Gastroesophageal sphincter (tissue), 4 donors: ENCODE data around the gene OSGEP. TPM values are rescaled to one million over a fixed set of nuclear protein-coding genes. Genes with fewer than 3 reads are reported as not detected.
A peak's percentile ranks its signal among the peaks of the same experiment; 100 is the strongest.

Source experiments
- ATAC-seq: fragments of 150-250 bp; one replicate; pipeline ENCODE4 v1.9.1; 2016; ENCODE audit warnings: mild to moderate bottlenecking, moderate library complexity
- H3K27ac ChIP-seq, 4 donors: fragments of 200-600 bp; sonication (generic) in 3 of 4; 1 replicate in 3 of 4; 2 replicates in 1 of 4; pipeline ENCODE4 v1.5.1; 2016 to 2019
- H3K27me3 ChIP-seq: fragments of 200-600 bp; sonication (generic); one replicate; pipeline ENCODE4 v1.5.1; 2019
- H3K36me3 ChIP-seq, 2 donors: fragments of 200-600 bp; sonication (generic); one replicate each; pipeline ENCODE4 v1.5.1; 2019; ENCODE audit warnings: control low read depth in 1 of 2
- H3K4me1 ChIP-seq, 3 donors: fragments of 200-600 bp; sonication (generic); 1 replicate in 2 of 3; 2 replicates in 1 of 3; pipeline ENCODE4 v1.5.1; 2016 to 2019; ENCODE audit warnings: control low read depth in 2 of 3
- H3K4me3 ChIP-seq, 2 donors: fragments of 200-600 bp; sonication (generic); one replicate each; pipeline ENCODE4 v1.5.1; 2019; ENCODE audit warnings: mild to moderate bottlenecking in 1 of 2, moderate library complexity in 1 of 2
- H3K9me3 ChIP-seq, 3 donors: fragments of 200-600 bp; sonication (generic); one replicate each; pipeline ENCODE4 v1.5.1; 2017 to 2019; ENCODE audit warnings: control low read depth in 2 of 3
- EP300 ChIP-seq: sonication (generic); formaldehyde crosslinking; IDR thresholded peaks from one replicate; pipeline ENCODE4 v1.6.1; 2017; ENCODE audit warnings: antibody characterized with exemption, mild to moderate bottlenecking
- POLR2A ChIP-seq, 2 donors: fragments of 450-650 bp; IDR thresholded peaks; one replicate each; pipeline ENCODE4 v1.6.1; 2017; ENCODE audit warnings: antibody characterized with exemption in 2 of 2, mild to moderate bottlenecking in 2 of 2, moderate library complexity in 1 of 2
- POLR2AphosphoS5 ChIP-seq: sonication (generic); formaldehyde crosslinking; IDR thresholded peaks from one replicate; pipeline ENCODE4 v1.6.1; 2017; ENCODE audit warnings: antibody characterized with exemption
- WGBS, 2 donors: methylation state at CpG; one replicate each; pipeline ENCODE4 v1.1.5; 2018; ENCODE audit warnings: low coverage in 1 of 2; 5-methylcytosine and 5-hydroxymethylcytosine counted together
- total RNA-seq, 4 donors: library from RNA; depleted of rRNA; stranded (reverse); fragments of >200 nt; gene quantifications; one replicate each; pipeline ENCODE4 v1.1.0, GENCODE V29; 2016
- TF ChIP-seq, protein P1 (sequence below), 4 experiments: fragments of 200-600 bp in 2 of 4; fragments of 450-650 bp in 2 of 4; sonication (generic) in 1 of 4; IDR thresholded peaks; one replicate each; pipeline ENCODE4 v1.5.1; 2017 to 2019; ENCODE audit warnings: antibody characterized with exemption in 4 of 4, mild to moderate bottlenecking in 2 of 4, moderate library complexity in 2 of 4

The OSGEP gene
- total RNA-seq, 4 donors from 2014 or later = 28.2 to 44.4 (median 34.4) TPM

DNA sequence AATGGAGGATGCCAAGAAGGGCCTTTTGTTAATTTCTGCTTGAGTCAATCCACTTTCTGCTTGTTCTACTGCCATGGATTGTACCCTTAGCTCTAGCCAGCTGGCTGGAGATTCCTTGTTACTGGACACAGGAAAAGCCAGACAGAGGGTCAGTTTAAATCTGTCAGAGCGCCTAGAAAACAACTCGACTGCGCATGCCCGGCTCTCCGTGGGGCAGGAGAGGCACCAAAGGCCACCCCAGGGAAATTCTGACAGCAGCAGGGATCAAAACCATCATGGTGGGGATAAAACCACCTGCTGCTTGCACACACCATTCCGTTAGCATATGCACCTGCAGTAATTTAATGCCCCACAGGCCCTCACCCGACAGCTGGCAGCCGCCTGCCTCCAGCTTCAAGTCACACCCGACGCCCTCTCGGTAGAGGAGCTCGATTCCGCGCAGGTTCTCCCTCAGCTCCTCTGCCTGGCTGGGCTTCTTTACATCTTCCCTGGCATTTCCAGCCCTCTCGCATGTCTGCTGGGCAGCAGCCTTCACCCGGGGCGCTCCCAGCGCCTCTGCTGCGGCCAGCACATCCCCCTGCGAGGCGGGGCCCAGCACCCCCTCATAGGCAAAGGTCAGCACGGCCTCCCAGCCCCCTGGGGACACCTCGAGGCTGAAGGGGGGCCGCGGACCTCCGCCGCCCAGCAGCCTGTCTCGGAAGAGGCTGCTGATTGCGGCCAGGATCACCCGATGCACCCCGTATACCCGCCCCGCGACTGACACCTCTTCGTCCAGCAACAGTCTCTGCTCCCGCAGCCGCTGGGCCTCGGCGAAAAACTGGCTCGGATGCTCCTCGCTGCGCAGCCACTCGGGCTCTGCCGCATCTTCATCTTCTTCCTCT, 19.7 kb downstream of the OSGEP start:
- H3K36me3 ChIP-seq = no peaks in the 10 kb centered on the region
- no peaks in the 10 kb centered on the region for H3K9me3 ChIP-seq
- peak overlapping the region in 3 of 4 donors; percentile 66 to 80 (median 78) for H3K27ac ChIP-seq
- H3K4me3 ChIP-seq = peak overlapping the region; percentile 7 to 49
- ATAC-seq = peak; percentile 73
- TF ChIP-seq POLR2A (IDR thresholded peaks at IDR 0.05) = no peak
- no peak for TF ChIP-seq EP300
- TF ChIP-seq POLR2AphosphoS5 = peak; percentile 59
- WGBS, 2 donors = 26 to 37% methylated on average over 15 to 17 of the region's 44 CpGs
- peaks cover 19% of the 10 kb centered on the region for H3K27me3 ChIP-seq
- peaks cover 0 to 29% (median 5%) of the 10 kb centered on the region in 3 donors for H3K4me1 ChIP-seq

DNA sequence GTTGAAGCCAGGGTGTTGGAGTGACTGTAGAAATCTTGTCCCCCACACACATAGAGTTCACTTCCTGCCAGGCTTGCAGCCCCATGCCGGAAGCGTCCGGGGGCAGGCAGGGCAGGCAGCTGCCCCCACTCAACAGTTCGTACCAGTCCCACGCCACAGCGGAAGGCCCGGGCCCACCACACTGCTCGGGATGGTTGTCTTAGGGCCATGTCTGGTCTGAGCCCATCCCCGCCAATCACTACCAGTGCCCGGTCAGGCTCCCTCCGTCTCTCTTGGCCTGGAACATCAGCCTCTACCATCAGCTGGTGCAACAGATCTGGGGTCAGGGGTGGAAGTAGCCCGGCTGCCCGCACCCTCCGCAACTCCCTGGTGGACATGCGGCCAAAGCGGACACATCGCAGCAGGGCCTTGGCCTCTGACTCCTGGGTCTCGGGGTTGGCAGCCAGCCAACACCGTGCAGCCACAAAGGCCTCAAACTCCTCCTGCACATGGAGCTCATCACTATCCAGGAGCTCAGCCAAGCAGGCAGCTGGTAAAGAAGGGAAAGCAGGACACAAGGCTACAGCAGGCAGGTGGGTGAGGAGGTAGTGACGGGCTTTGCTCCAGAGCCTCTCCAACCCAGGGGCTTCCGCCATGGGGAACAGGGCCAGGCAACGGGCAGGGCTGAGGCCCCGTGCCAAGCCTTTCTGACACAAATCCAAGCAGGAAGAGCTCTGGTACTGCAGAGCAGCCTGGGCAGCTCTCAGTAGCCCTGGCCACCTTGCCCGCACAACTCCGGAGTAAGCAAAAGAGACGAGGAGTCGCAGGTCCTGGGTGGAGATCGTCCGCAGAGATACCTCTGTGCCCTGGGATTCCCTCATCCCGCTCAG, 24.6 kb downstream of the OSGEP start:
- H3K4me1 ChIP-seq = peaks cover 0 to 20% (median 2%) of the 10 kb centered on the region in 3 donors
- ATAC-seq = no peak
- peaks cover under 1% of the 10 kb centered on the region for H3K27me3 ChIP-seq
- no peak overlapping the region for H3K27ac ChIP-seq
- no peaks in the 10 kb centered on the region for H3K9me3 ChIP-seq
- H3K36me3 ChIP-seq = no peaks in the 10 kb centered on the region
- TF ChIP-seq POLR2AphosphoS5 (no peak), EP300 (no peak), POLR2A (IDR thresholded peaks at IDR 0.05) (no peak)
- TF ChIP-seq, protein P1, sequence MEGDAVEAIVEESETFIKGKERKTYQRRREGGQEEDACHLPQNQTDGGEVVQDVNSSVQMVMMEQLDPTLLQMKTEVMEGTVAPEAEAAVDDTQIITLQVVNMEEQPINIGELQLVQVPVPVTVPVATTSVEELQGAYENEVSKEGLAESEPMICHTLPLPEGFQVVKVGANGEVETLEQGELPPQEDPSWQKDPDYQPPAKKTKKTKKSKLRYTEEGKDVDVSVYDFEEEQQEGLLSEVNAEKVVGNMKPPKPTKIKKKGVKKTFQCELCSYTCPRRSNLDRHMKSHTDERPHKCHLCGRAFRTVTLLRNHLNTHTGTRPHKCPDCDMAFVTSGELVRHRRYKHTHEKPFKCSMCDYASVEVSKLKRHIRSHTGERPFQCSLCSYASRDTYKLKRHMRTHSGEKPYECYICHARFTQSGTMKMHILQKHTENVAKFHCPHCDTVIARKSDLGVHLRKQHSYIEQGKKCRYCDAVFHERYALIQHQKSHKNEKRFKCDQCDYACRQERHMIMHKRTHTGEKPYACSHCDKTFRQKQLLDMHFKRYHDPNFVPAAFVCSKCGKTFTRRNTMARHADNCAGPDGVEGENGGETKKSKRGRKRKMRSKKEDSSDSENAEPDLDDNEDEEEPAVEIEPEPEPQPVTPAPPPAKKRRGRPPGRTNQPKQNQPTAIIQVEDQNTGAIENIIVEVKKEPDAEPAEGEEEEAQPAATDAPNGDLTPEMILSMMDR (IDR thresholded peaks at IDR 0.05) = no peak
- no peak overlapping the region for H3K4me3 ChIP-seq
- 80 to 83% methylated on average over 2 to 7 of the region's 30 CpGs for WGBS, 2 donors

DNA sequence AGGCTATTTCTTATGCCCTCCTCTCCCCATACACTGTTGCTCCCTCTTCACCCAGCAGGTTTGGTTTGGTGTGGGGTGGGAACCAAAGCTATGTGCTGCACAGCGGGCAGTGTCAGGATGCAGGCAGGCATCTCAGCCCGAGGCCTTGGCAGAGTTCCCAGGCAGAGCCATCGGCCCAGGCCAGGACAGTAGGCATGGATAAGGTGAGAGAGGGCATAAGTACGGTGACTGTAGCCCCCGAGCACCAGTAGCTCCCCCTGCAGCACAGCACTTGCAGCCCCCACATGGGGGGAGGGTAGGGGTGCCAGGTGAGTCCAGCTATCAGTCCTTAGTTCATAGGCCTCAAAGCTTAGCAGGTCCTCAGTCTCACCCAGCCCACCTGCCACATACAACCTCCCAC, 25.8 kb downstream of the OSGEP start:
- H3K27ac ChIP-seq = no peak overlapping the region
- H3K9me3 ChIP-seq = no peaks in the 10 kb centered on the region
- TF ChIP-seq EP300 (no peak), POLR2AphosphoS5 (no peak), POLR2A (IDR thresholded peaks at IDR 0.05) (no peak)
- TF ChIP-seq, protein P1 (IDR thresholded peaks at IDR 0.05) = no peak
- no peaks in the 10 kb centered on the region for H3K36me3 ChIP-seq
- no peak for ATAC-seq
- no peak overlapping the region for H3K4me3 ChIP-seq
- H3K4me1 ChIP-seq = peaks cover 0 to 9% (median 0%) of the 10 kb centered on the region in 3 donors
- 40% methylated on average over 4 of the region's 5 CpGs; no CpG with 5 or more reads in 1 of the 2 donors for WGBS, 2 donors
- H3K27me3 ChIP-seq = no peaks in the 10 kb centered on the region

DNA sequence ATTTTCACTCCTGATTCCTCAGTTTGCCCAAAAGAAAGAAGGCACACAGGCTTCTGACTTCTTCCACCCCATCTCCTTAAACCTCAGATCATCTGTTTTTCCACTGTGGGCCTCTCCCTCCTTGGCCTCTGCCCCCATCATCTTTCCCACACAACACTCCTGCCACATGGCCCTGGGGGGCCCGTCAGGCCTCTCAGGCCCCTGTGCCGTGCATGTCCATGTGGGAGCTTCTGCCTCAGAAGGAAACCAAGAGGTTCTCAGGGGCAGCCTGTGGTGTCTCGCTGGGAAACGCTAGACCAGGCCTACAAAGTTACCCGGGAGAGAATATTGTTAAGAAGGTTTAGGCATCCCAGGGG, 26.6 kb downstream of the OSGEP start:
- no peak overlapping the region for H3K27ac ChIP-seq
- H3K9me3 ChIP-seq = no peaks in the 10 kb centered on the region
- no peaks in the 10 kb centered on the region for H3K27me3 ChIP-seq
- TF ChIP-seq, protein P1 (IDR thresholded peaks at IDR 0.05) = no peak
- TF ChIP-seq EP300 (no peak), POLR2AphosphoS5 (no peak), POLR2A (IDR thresholded peaks at IDR 0.05) (no peak)
- 55 to 92% methylated on average over 2 of the region's 5 CpGs for WGBS, 2 donors
- peaks cover 0 to 9% (median 0%) of the 10 kb centered on the region in 3 donors for H3K4me1 ChIP-seq
- no peak for ATAC-seq
- H3K4me3 ChIP-seq = no peak overlapping the region
- no peaks in the 10 kb centered on the region for H3K36me3 ChIP-seq
